BJ (cell line): ENCODE measurements around the gene GLT8D2. TPM values are rescaled to one million over a fixed set of nuclear protein-coding genes. Genes with fewer than 3 reads are reported as not detected.

Experiments
- CTCF ChIA-PET: fragments of 350-600 bp; formaldehyde crosslinking; extraction: SDS; loops from one replicate; lab custom pipeline; 2021; ENCODE audit warnings: antibody characterized with exemption, inconsistent platforms; lab: Yijun Ruan, JAX
- POLR2A ChIA-PET: fragments of 300-600 bp; sonication (Branson Sonifier 250); formaldehyde crosslinking; extraction: SDS; loops from one replicate; lab custom pipeline; 2021; ENCODE audit warnings: antibody characterized with exemption; lab: Charles Lee
- DNase-seq: peaks from one replicate; pipeline ENCODE4 v3.0.0-alpha.2; 2011; ENCODE audit warnings: low read depth
- H3K27me3 ChIP-seq: 2 replicates; pipeline ENCODE4 v1.6.0; 2011; ENCODE audit warnings: low read length; ENCODE audit not compliant: control insufficient read depth, insufficient read depth
- H3K36me3 ChIP-seq: 2 replicates; pipeline ENCODE4 v1.5.1; 2011; ENCODE audit warnings: low read length; ENCODE audit not compliant: control insufficient read depth, insufficient read depth
- H3K4me3 ChIP-seq: 2 replicates; pipeline ENCODE4 v1.5.1; 2011; ENCODE audit warnings: low read depth, mild to moderate bottlenecking, control low read depth, low read length
- polyA plus RNA-seq: library from polyadenylated mRNA; depleted of rRNA; stranded (reverse); fragments of >200 nt; gene quantifications from 2 replicates; pipeline ENCODE4 v1.2.3, GENCODE V29; 2011
- TF ChIP-seq, protein P1 (sequence below): IDR thresholded peaks from 2 replicates; pipeline ENCODE4 v1.5.1; 2011; ENCODE audit warnings: low read depth, mild to moderate bottlenecking, control low read depth, inconsistent platforms, low read length, moderate library complexity; ENCODE audit not compliant: insufficient read depth

GLT8D2 gene
- polyA plus RNA-seq, 1 experiment: 67.6 TPM

DNA sequence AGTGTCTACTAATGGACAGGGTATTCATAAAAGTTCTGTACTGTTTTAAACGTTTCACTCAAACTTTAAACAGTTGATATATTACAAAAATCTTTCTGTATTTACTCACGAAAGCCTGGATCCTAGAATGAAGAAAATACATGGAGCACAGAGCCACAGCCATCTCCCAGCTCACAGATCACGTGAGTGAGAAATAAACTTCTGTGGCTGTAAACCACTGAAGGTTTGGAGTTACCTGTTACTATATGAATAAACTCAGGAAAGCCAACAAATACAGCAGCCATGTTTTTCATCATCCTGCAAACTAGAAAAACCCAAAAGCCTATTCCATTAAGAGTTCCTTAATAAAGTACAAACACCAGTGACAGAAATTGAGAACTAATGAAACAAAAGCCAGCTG, 85.2 kb downstream of the GLT8D2 start:
- POLR2A ChIA-PET: interaction anchor here (0.7 kb wide), 1 partner anchor 1118 kb away, joined by 3 read pairs; no protein-coding TSS in a partner anchor
- H3K4me3 ChIP-seq: peak overlapping the region; percentile 83
- TF ChIP-seq, protein P1, sequence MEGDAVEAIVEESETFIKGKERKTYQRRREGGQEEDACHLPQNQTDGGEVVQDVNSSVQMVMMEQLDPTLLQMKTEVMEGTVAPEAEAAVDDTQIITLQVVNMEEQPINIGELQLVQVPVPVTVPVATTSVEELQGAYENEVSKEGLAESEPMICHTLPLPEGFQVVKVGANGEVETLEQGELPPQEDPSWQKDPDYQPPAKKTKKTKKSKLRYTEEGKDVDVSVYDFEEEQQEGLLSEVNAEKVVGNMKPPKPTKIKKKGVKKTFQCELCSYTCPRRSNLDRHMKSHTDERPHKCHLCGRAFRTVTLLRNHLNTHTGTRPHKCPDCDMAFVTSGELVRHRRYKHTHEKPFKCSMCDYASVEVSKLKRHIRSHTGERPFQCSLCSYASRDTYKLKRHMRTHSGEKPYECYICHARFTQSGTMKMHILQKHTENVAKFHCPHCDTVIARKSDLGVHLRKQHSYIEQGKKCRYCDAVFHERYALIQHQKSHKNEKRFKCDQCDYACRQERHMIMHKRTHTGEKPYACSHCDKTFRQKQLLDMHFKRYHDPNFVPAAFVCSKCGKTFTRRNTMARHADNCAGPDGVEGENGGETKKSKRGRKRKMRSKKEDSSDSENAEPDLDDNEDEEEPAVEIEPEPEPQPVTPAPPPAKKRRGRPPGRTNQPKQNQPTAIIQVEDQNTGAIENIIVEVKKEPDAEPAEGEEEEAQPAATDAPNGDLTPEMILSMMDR: no peak
- H3K36me3 ChIP-seq: no peaks in the 10 kb centered on the region
- CTCF ChIA-PET: interaction anchor here (1.0 to 2.9 kb wide), 6 partner anchors 8 to 144 kb away, joined by 3 to 14 read pairs (median 4); a partner anchor contains a TSS
- DNase-seq: no peak
- H3K27me3 ChIP-seq: no peaks in the 10 kb centered on the region

DNA sequence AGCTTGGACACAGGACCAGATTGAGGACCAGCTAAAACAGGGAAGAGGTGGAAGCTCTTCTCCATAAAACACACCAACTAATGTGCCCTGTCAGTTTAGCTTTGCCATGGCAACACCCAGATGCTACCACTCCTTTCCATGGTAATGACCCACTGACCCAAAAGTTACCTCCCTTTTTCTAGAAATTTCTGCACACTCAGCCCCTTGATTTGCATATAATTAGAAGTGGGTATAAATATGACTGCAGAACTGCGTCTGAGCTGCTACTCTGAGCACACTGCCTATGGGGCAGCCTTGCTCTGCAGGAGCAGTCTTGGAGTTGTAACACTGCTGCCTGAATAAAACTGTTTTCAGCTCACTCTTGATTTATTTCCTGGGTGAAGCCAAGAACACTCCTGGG, 87.5 kb downstream of the GLT8D2 start:
- POLR2A ChIA-PET: no interaction called here
- DNase-seq: no peak
- CTCF ChIA-PET: interaction anchor here (1.1 kb wide), 1 partner anchor 78 kb away, joined by 3 read pairs; no protein-coding TSS in a partner anchor

DNA sequence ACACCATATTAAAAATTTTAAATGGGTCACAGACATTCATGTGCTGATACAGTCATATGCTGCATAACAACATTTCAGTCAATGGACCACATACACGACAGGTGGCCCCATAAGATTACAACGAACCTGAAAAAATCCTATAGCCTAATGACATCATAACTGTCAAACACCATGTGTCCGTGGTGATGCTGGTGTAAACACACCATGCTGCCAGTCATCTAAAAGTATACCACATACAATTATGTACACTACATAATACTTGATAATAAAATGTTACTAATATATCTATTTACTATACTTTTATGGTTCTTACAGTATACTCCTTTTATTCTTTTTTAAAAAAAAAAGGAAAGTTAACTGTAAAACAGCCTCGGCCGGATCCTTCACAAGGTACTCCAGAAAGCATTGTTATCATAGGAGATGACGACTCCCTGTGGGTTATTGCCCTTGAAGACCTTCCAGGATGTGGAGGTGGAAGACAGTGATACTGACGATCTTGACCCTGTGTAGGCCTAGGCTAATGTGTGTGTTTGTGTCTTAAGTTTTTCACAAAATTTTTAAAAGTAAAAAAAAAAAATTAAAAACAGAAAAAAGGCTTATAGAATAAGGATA, 89.3 kb downstream of the GLT8D2 start:
- ChIA-PET POLR2A (no interaction called here), CTCF (no interaction called here)
- TF ChIP-seq, protein P1: no peak
- Histone ChIP-seq H3K4me3 (no peak overlapping the region), H3K36me3 (no peaks in the 10 kb centered on the region), H3K27me3 (no peaks in the 10 kb centered on the region)
- DNase-seq: no peak

More for the DNA sequence above, 87.5 kb downstream of the GLT8D2 start:
- Histone ChIP-seq H3K4me3 (no peak overlapping the region), H3K36me3 (no peaks in the 10 kb centered on the region), H3K27me3 (no peaks in the 10 kb centered on the region)
- TF ChIP-seq, protein P1: no peak

DNA sequence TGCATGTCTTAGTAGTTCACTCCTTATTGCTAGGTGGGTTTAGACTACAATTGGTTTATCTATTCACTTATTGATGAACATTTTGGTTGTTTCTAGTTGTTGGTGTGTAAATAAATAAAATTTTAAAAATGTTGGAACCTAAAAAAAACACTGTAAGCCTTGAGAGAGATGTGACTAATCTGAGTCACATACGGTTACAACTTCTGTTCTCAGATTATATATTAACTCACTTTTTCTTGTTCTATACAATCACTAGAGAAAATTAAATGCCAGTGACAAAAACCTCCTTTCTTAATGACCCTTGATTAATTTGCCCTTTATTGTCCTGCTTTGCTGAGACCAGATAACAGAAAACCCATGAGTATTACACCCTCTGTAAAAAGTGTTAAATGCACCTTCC, 91.4 kb downstream of the GLT8D2 start:
- Histone ChIP-seq H3K36me3 (no peaks in the 10 kb centered on the region; the same call in 1 of the 2 replicates), H3K27me3 (no peaks in the 10 kb centered on the region), H3K4me3 (no peak overlapping the region)
- ChIA-PET POLR2A (no interaction called here), CTCF (no interaction called here)
- TF ChIP-seq, protein P1: no peak
- no peak for DNase-seq

DNA sequence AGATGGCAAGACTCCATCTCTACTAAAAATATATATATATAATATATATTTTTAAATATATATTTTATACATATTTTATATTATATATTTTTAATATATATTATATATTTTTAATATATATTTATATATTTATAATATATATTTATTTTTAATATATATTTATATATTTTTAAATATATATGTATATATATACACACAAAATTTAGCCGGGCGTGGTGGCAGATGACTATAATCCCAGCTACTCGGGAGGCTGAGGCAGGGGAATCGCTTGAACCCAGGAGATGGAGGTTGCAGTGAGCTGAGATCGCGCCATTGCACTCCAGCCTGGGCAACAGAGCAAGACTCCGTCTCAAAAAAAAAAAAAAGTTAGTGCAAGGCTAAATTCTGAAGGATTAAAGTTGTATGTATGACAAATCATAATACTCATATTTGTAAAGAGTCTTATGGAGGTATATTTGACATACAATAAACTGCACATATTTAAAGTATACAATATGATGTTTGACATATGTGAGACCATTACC, 92.1 kb downstream of the GLT8D2 start:
- POLR2A ChIA-PET: no interaction called here
- H3K4me3 ChIP-seq: peak overlapping the region; percentile 86; the same call in 1 of the 2 replicates

More for the DNA sequence above, 92.1 kb downstream of the GLT8D2 start:
- peaks cover 2% of the 10 kb centered on the region for H3K36me3 ChIP-seq
- CTCF ChIA-PET: no interaction called here
- no peak for DNase-seq
- no peaks in the 10 kb centered on the region for H3K27me3 ChIP-seq
- TF ChIP-seq, protein P1: no peak
